ENCODE results near the gene NR1H3. TPM values are rescaled to one million over a fixed set of nuclear protein-coding genes. Genes with fewer than 3 reads are reported as not detected.

Gene NR1H3
- total RNA-seq, 2 donors from 2014 or later: 31.8 to 34.2 TPM

DNA sequence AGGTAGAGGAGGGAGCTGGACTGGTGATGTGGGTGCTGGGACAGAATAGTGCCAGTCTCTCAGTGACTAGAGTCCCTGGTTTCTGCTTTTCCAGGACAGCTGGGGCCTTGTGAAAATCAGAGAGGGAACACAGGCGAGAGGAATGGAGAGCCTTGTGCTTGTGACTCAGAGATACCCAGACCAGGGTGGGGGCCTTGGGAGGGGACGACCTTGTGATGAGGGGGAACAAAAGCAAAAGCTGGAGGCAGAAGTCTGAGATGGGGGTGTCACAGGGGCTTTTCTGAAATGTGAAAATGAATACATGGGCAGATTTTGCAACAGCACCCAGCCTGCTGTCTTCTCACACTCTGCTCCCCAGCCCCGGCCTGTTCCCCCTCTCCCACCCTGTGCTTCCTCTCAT is 3.4 kb upstream of the NR1H3 start:
- H3K9me3 ChIP-seq: no peaks in the 10 kb centered on the region
- TF ChIP-seq CTCF (IDR thresholded peaks at IDR 0.05): no peak
- TF ChIP-seq POLR2A (IDR thresholded peaks at IDR 0.05): no peak
- no peak for TF ChIP-seq POLR2AphosphoS5 (IDR thresholded peaks at IDR 0.05)
- peaks cover 25% of the 10 kb centered on the region for H3K4me1 ChIP-seq (replicated peaks)
- no peak for DNase-seq (ENCODE audit: low spot score)
- WGBS: 50% methylated on average over 3 of the region's 3 CpGs
- no peaks in the 10 kb centered on the region for H3K36me3 ChIP-seq
- intact Hi-C loops (cut with DNase I): no loop called here
- no peak overlapping the region for H3K4me3 ChIP-seq
- peak overlapping the region; percentile 50 to 59 for H3K27ac ChIP-seq
- no peaks in the 10 kb centered on the region for H3K27me3 ChIP-seq (replicated peaks; ENCODE audit: insufficient read depth)

- H3K9me3 ChIP-seq: no peaks in the 10 kb centered on the region
- WGBS: 92% methylated on average over 6 of the region's 6 CpGs
- intact Hi-C loops (cut with DNase I): loop anchor here (5.0 kb wide), 1 partner anchor 101 kb away; no protein-coding TSS in a partner anchor
- H3K4me3 ChIP-seq: no peak overlapping the region
- no peaks in the 10 kb centered on the region for H3K27me3 ChIP-seq (replicated peaks; ENCODE audit: insufficient read depth)
- H3K36me3 ChIP-seq: no peaks in the 10 kb centered on the region
- peaks cover 37% of the 10 kb centered on the region for H3K4me1 ChIP-seq (replicated peaks)
- H3K27ac ChIP-seq: no peak overlapping the region
- TF ChIP-seq CTCF (IDR thresholded peaks at IDR 0.05) (no peak), POLR2AphosphoS5 (IDR thresholded peaks at IDR 0.05) (no peak), POLR2A (IDR thresholded peaks at IDR 0.05) (no peak)
- no peak for DNase-seq (ENCODE audit: low spot score)
These were observed 1.4 kb upstream of the NR1H3 start for GRCh38 chr11:47256374-47256773.

DNA sequence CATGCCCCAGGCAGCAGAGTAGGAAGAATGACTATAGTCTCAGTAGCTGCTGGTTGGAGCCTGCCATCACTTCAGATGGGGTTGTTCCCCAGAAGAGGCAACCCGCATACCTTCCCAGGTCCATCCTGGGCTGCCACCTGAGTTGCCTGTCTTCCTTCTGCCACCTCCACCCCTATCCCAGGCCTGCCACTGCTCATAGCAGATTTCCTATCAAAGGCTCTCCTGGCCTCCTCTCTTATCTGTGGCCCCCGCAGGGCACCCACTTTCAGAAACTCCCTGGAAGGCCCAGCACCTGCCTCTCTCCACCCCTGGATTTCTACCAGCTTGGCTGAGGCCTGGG is 649 bp upstream of the NR1H3 start:
- TF ChIP-seq POLR2A (IDR thresholded peaks at IDR 0.05) (no peak), POLR2AphosphoS5 (IDR thresholded peaks at IDR 0.05) (no peak), CTCF (IDR thresholded peaks at IDR 0.05) (no peak)
- Histone ChIP-seq H3K36me3 (no peaks in the 10 kb centered on the region), H3K4me1 (replicated peaks) (peaks cover 37% of the 10 kb centered on the region), H3K27me3 (replicated peaks; ENCODE audit: insufficient read depth) (no peaks in the 10 kb centered on the region), H3K27ac (peak overlapping the region; percentile 72 to 79), H3K9me3 (no peaks in the 10 kb centered on the region), H3K4me3 (peak overlapping the region; percentile 11)
- no peak for DNase-seq (ENCODE audit: low spot score)
- intact Hi-C loops (cut with DNase I): loop anchor here (5.0 kb wide), 1 partner anchor 100 kb away; no protein-coding TSS in a partner anchor
- 49% methylated on average over 2 of the region's 2 CpGs for WGBS

DNA sequence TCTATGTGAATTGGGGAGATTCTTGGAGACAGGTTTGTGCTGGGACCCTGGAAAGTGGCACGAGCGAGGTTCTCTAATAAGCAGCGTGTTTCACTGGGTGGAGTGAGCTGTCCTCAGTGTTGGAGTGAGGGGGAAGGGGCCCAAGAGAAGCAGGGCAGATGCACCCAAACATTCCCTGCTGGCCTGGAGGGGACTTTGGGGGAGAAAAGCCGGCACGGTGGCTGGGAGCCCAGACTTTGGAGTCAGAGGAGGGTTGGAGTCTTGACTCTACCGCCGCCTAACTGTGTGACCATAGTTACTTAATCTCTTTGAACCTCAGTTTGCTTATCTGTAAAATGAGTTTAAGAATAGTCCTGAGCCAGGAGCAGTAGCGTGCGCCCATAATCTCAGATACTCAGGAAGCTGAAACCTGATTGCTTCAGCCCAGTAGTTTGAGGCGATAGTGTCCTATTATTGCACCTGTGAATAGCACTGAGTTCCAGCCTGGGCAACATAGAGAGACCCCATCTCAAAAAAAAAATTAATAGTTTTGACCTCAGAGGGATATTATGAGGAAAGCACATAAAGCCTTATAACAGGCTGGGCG is 614 bp downstream of the NR1H3 start:
- WGBS: 63% methylated on average over 11 of the region's 11 CpGs
- Histone ChIP-seq H3K4me3 (peak overlapping the region; percentile 11), H3K36me3 (no peaks in the 10 kb centered on the region), H3K9me3 (no peaks in the 10 kb centered on the region), H3K27me3 (replicated peaks; ENCODE audit: insufficient read depth) (no peaks in the 10 kb centered on the region), H3K27ac (peak overlapping the region; percentile 72 to 79), H3K4me1 (replicated peaks) (peaks cover 37% of the 10 kb centered on the region)
- no peak for DNase-seq (ENCODE audit: low spot score)
- no peak for TF ChIP-seq POLR2A (IDR thresholded peaks at IDR 0.05)
- no peak for TF ChIP-seq CTCF (IDR thresholded peaks at IDR 0.05)
- intact Hi-C loops (cut with DNase I): loop anchor here (5.0 kb wide), 1 partner anchor 99 kb away; no protein-coding TSS in a partner anchor
